ENCODE data around the gene REC8. TPM values are rescaled to one million over a fixed set of nuclear protein-coding genes. Genes with fewer than 3 reads are reported as not detected.
A peak's percentile ranks its signal among the peaks of the same experiment; 100 is the strongest.

REC8 gene
- total RNA-seq, 3 donors from 2014 or later = 14.9 to 17.0 (median 16.8) TPM

DNA sequence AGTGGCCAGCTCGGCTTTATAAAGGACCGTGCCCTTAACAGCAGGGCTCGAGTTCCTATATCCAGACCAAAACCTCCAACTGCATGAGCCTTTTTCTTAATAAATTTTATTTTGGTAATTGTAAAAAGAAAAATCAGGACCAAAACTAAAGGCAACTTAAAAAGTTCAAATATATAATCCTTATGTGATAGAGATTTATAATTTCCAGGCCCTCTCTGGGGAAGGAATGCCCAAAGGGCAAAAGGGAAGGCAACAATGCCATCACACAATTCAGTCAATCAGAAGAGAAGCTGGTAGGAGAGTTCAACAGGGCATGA, 17.1 kb downstream of the REC8 start:
- ATAC-seq (no peak), DNase-seq (no peak)
- Histone ChIP-seq H3K9me3 (no peaks in the 10 kb centered on the region), H3K4me1 (ENCODE audit: low read depth) (peaks cover 7% of the 10 kb centered on the region), H3K4me3 (peak overlapping the region; percentile 20), H3K36me3 (ENCODE audit: low read depth) (no peaks in the 10 kb centered on the region)
- TF ChIP-seq, protein P1, sequence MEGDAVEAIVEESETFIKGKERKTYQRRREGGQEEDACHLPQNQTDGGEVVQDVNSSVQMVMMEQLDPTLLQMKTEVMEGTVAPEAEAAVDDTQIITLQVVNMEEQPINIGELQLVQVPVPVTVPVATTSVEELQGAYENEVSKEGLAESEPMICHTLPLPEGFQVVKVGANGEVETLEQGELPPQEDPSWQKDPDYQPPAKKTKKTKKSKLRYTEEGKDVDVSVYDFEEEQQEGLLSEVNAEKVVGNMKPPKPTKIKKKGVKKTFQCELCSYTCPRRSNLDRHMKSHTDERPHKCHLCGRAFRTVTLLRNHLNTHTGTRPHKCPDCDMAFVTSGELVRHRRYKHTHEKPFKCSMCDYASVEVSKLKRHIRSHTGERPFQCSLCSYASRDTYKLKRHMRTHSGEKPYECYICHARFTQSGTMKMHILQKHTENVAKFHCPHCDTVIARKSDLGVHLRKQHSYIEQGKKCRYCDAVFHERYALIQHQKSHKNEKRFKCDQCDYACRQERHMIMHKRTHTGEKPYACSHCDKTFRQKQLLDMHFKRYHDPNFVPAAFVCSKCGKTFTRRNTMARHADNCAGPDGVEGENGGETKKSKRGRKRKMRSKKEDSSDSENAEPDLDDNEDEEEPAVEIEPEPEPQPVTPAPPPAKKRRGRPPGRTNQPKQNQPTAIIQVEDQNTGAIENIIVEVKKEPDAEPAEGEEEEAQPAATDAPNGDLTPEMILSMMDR (IDR thresholded peaks at IDR 0.05) = no peak
- intact Hi-C loops (cut with DNase I, micrococcal nuclease) = no loop called here

DNA sequence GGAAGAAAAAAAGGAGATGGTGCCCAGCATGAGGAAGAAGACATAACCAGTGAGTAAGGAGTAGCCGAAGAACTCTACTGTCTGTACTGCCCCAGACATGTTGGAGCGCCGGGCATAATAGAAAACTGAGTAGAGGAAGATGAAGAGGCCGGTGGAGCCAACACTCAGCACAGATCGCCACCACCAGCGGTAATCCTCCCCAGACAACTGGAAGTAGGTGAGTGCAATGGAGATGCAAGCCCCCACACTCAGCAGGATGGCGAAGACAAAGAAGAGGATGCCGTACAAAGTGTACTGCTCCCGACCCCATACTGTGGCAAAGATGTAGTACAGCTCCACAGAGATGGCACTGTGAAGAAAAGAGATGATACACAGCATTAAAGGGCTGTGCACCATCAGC, 17.6 kb downstream of the REC8 start:
- Histone ChIP-seq H3K4me3 (no peak overlapping the region), H3K9me3 (no peaks in the 10 kb centered on the region), H3K4me1 (ENCODE audit: low read depth) (peaks cover 8% of the 10 kb centered on the region), H3K36me3 (ENCODE audit: low read depth) (no peaks in the 10 kb centered on the region)
- intact Hi-C loops (cut with DNase I, micrococcal nuclease) = no loop called here
- DNase-seq (no peak), ATAC-seq (no peak)
- TF ChIP-seq, protein P1 (IDR thresholded peaks at IDR 0.05) = no peak

- ATAC-seq (no peak), DNase-seq (no peak)
- TF ChIP-seq, protein P1 (IDR thresholded peaks at IDR 0.05) = no peak
- no peak overlapping the region for H3K4me3 ChIP-seq
- no peaks in the 10 kb centered on the region for H3K36me3 ChIP-seq (ENCODE audit: low read depth)
- H3K4me1 ChIP-seq (ENCODE audit: low read depth) = peaks cover 12% of the 10 kb centered on the region
- intact Hi-C loops (cut with DNase I, micrococcal nuclease) = no loop called here
- H3K9me3 ChIP-seq = no peaks in the 10 kb centered on the region
These were observed 18.5 kb downstream of the REC8 start for GRCh38 chr14:24190416-24190815.

DNA sequence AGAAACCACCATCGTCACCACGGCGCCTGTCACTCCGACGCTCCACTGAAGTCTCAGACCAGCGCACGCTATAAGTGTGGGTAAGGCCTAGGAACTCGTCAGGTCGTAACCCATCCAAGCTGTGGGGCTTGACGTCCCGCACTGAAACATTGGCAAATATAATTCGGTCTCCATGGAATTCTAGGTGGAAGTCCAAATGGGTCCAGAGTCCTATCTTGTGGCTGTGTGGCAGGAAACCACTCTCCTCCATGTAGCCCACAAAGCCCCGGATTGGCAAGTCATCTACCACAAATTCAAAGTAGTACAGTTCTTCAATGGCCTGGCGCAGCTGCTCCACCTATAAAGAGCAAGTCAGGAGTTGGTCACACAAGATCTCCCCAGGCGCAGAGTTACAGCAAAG, 21.1 kb downstream of the REC8 start:
- no peak for DNase-seq
- intact Hi-C loops (cut with DNase I, micrococcal nuclease) = no loop called here
- no peaks in the 10 kb centered on the region for H3K36me3 ChIP-seq (ENCODE audit: low read depth)
- TF ChIP-seq, protein P1 (IDR thresholded peaks at IDR 0.05) = no peak
- no peak for ATAC-seq
- peaks cover 16% of the 10 kb centered on the region for H3K4me1 ChIP-seq (ENCODE audit: low read depth)
- H3K4me3 ChIP-seq = no peak overlapping the region
- no peaks in the 10 kb centered on the region for H3K9me3 ChIP-seq

GRCh38 chr14:24194186-24194872, 22.4 kb downstream of the REC8 start:
- DNase-seq (no peak), ATAC-seq (no peak)
- H3K36me3 ChIP-seq (ENCODE audit: low read depth) = no peaks in the 10 kb centered on the region
- no peak overlapping the region for H3K4me3 ChIP-seq
- intact Hi-C loops (cut with DNase I, micrococcal nuclease) = no loop called here
- H3K4me1 ChIP-seq (ENCODE audit: low read depth) = peaks cover 25% of the 10 kb centered on the region
- TF ChIP-seq, protein P1 (IDR thresholded peaks at IDR 0.05) = no peak
- no peaks in the 10 kb centered on the region for H3K9me3 ChIP-seq

DNA sequence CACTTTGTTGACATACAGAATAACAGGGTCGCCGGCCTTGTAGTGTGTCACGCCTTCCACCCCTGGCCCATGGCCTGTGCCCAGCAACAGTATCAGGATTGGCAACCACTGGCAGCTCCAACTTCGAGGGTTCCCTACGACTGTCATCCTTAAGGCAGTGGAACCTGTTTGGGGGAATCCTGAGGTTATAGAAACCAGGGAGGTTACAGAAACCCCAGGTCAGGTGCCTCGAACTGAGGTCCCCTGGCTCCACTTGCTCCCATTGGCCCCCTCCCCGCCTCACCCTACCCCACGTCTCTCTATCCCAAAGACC, 22.9 kb downstream of the REC8 start:
- H3K9me3 ChIP-seq = no peaks in the 10 kb centered on the region
- no peaks in the 10 kb centered on the region for H3K36me3 ChIP-seq (ENCODE audit: low read depth)
- peaks cover 25% of the 10 kb centered on the region for H3K4me1 ChIP-seq (ENCODE audit: low read depth)
- no peak for ATAC-seq
- TF ChIP-seq, protein P1 (IDR thresholded peaks at IDR 0.05) = no peak
- intact Hi-C loops (cut with DNase I, micrococcal nuclease) = no loop called here
- H3K4me3 ChIP-seq = peak overlapping the region; percentile 82
- DNase-seq = no peak
